ENCODE results near the gene CHURC1. TPM values are rescaled to one million over a fixed set of nuclear protein-coding genes. Genes with fewer than 3 reads are reported as not detected.

Gene CHURC1
- total RNA-seq, 2 donors from 2014 or later = 56.7 to 63.2 TPM

DNA sequence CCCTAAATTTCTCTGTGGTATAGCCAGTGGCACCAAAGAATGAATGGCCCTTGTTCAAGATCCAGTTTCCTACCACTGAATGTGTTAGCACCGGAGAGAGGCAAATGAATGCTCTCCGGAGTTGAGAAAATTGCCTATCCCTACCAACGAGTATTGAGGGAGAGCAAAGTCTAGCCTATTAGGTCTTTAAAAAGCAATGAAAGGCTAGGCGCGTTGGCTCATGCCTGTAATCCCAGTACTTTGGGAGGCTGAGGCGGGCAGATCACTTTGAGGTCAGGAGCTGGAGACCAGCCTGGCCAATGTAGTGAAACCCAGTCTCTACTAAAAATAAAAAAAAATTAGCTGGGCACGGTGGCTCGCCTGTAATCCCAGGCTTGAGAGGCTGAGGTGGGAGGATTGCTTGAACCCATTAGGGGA, 58.8 kb downstream of the CHURC1 start:
- Mint-ChIP-seq H3K36me3 (ENCODE audit: low read depth) (peaks cover 4% of the 10 kb centered on the region), H3K27ac (no peak overlapping the region), H3K9me3 (no peaks in the 10 kb centered on the region), H3K4me1 (peaks cover 38% of the 10 kb centered on the region), H3K27me3 (ENCODE audit: insufficient read depth) (peaks cover 2% of the 10 kb centered on the region), H3K4me3 (peak overlapping the region; percentile 76)
- no peak overlapping the region for H3K9ac ChIP-seq (ENCODE audit: extremely low read depth, low read length, poor library complexity, severe bottlenecking)
- 83 to 88% methylated on average over 8 of the region's 8 CpGs for WGBS, 2 experiments (ENCODE audit: insufficient coverage in 1 of 2, insufficient read length in 1 of 2)
- no peaks in the 10 kb centered on the region for H3K9me3 ChIP-seq (ENCODE audit: control insufficient read depth, low read length)
- no peak for DNase-seq
- TF ChIP-seq, protein P1, sequence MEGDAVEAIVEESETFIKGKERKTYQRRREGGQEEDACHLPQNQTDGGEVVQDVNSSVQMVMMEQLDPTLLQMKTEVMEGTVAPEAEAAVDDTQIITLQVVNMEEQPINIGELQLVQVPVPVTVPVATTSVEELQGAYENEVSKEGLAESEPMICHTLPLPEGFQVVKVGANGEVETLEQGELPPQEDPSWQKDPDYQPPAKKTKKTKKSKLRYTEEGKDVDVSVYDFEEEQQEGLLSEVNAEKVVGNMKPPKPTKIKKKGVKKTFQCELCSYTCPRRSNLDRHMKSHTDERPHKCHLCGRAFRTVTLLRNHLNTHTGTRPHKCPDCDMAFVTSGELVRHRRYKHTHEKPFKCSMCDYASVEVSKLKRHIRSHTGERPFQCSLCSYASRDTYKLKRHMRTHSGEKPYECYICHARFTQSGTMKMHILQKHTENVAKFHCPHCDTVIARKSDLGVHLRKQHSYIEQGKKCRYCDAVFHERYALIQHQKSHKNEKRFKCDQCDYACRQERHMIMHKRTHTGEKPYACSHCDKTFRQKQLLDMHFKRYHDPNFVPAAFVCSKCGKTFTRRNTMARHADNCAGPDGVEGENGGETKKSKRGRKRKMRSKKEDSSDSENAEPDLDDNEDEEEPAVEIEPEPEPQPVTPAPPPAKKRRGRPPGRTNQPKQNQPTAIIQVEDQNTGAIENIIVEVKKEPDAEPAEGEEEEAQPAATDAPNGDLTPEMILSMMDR (conservative IDR thresholded peaks at IDR 0.05) = no peak
- H3K27me3 ChIP-seq (ENCODE audit: control insufficient read depth, insufficient read depth, low read length, poor library complexity, severe bottlenecking) = no peaks in the 10 kb centered on the region
- peak overlapping the region; percentile 78 for H3K4me3 ChIP-seq (ENCODE audit: low read length)
- H3K4me1 ChIP-seq (ENCODE audit: control insufficient read depth, insufficient read depth, low read length) = peaks cover 12% of the 10 kb centered on the region
- no peaks in the 10 kb centered on the region for H3K36me3 ChIP-seq (ENCODE audit: control insufficient read depth, insufficient read depth, low read length)
- H3K27ac ChIP-seq (ENCODE audit: low read depth, low read length) = no peak overlapping the region

DNA sequence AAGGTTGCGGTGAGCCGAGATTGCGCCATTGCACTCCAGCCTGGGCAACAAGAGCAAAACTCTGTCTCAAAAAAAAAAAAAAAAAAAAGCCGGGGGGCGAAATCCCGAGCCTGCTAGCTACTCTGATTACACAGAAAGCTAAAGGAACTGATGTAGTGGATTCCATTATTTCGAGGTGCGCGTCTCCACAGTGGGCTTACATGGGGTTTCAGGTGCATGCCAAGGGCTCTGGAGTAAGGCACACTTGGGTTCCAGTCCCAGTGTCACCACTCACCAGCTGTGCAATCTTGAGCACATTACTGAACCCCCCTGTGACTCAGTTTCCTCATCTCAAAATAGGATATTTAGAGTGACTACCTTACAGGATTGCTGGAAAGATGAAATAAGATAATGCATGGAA, 59.6 kb downstream of the CHURC1 start:
- Mint-ChIP-seq H3K36me3 (ENCODE audit: low read depth) (no peaks in the 10 kb centered on the region), H3K27ac (no peak overlapping the region), H3K4me1 (peaks cover 35% of the 10 kb centered on the region), H3K9me3 (no peaks in the 10 kb centered on the region), H3K27me3 (ENCODE audit: insufficient read depth) (peaks cover 2% of the 10 kb centered on the region), H3K4me3 (no peak overlapping the region)
- 91 to 98% methylated on average over 5 to 9 of the region's 9 CpGs for WGBS, 2 experiments (ENCODE audit: insufficient coverage in 1 of 2, insufficient read length in 1 of 2)
- Histone ChIP-seq H3K9ac (ENCODE audit: extremely low read depth, low read length, poor library complexity, severe bottlenecking) (no peak overlapping the region), H3K27ac (ENCODE audit: low read depth, low read length) (no peak overlapping the region), H3K36me3 (ENCODE audit: control insufficient read depth, insufficient read depth, low read length) (no peaks in the 10 kb centered on the region), H3K4me3 (ENCODE audit: low read length) (no peak overlapping the region), H3K27me3 (ENCODE audit: control insufficient read depth, insufficient read depth, low read length, poor library complexity, severe bottlenecking) (no peaks in the 10 kb centered on the region), H3K9me3 (ENCODE audit: control insufficient read depth, low read length) (no peaks in the 10 kb centered on the region), H3K4me1 (ENCODE audit: control insufficient read depth, insufficient read depth, low read length) (peaks cover 11% of the 10 kb centered on the region)
- DNase-seq = no peak
- TF ChIP-seq, protein P1 (conservative IDR thresholded peaks at IDR 0.05) = no peak

DNA sequence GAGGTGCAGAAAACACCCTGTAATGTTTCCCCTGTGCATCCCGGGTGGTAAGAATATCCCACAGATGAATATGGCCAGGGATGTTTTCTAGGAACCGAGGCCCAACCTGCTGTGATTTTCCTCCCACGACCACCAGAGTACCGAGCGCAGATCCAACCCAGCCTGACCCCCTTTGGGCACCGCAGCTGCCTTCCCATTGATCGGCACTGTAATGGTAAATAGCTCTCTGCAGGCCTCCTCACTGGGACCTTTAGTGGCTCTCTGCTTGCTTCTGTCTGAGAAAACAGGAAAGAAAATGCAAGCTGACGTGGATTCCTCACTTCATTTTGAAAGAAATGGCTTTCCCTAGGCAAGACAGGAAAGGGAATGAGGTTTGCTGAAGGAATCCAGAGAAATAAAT, 60.3 kb downstream of the CHURC1 start:
- H3K4me3 Mint-ChIP-seq = no peak overlapping the region
- Histone ChIP-seq H3K4me3 (ENCODE audit: low read length) (no peak overlapping the region), H3K4me1 (ENCODE audit: control insufficient read depth, insufficient read depth, low read length) (peaks cover 6% of the 10 kb centered on the region), H3K9me3 (ENCODE audit: control insufficient read depth, low read length) (no peaks in the 10 kb centered on the region), H3K9ac (ENCODE audit: extremely low read depth, low read length, poor library complexity, severe bottlenecking) (no peak overlapping the region), H3K27ac (ENCODE audit: low read depth, low read length) (no peak overlapping the region), H3K27me3 (ENCODE audit: control insufficient read depth, insufficient read depth, low read length, poor library complexity, severe bottlenecking) (no peaks in the 10 kb centered on the region), H3K36me3 (ENCODE audit: control insufficient read depth, insufficient read depth, low read length) (no peaks in the 10 kb centered on the region)
- TF ChIP-seq, protein P1 (conservative IDR thresholded peaks at IDR 0.05) = peak; percentile 21
- no peaks in the 10 kb centered on the region for H3K9me3 Mint-ChIP-seq
- no peaks in the 10 kb centered on the region for H3K36me3 Mint-ChIP-seq (ENCODE audit: low read depth)
- H3K27me3 Mint-ChIP-seq (ENCODE audit: insufficient read depth) = peaks cover 2% of the 10 kb centered on the region
- WGBS, 2 experiments (ENCODE audit: insufficient coverage in 1 of 2, insufficient read length in 1 of 2) = 41 to 56% methylated on average over 8 of the region's 8 CpGs
- peaks cover 31% of the 10 kb centered on the region for H3K4me1 Mint-ChIP-seq
- peak overlapping the region; percentile 87 for H3K27ac Mint-ChIP-seq
- DNase-seq = peak; percentile 83
